ELF-1 (cell line): ENCODE data around the gene NTM.

ENCODE experiments used
- DNase-seq: peaks from one replicate; pipeline ENCODE4 v3.0.0-alpha.2; 2016; ENCODE audit warnings: low read depth, low spot score

NTM gene

DNA sequence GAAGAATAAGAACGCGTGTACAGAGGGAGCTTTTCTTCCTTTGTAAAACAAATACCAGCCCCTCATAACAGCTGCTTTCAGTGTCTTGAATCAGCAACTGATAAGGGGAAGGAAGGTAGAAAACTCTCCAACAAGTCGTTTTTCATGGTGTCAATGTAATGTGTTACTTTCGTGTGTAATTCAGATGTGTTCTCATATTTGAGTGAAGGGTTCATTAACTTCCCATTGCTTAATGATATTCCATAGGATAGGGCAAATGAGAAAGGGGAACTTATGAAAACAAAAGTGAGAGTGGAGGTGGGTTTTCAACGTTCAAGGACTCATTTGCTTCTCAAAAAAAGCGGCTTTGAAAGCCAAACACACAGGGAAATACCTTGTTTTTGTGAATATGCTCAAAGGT, 452.1 kb downstream of the NTM start:
- no peak for DNase-seq

- DNase-seq = no peak
Measured at GRCh38 chr11:131823772-131824171, 453.4 kb downstream of the NTM start.

GRCh38 chr11:131824771-131825170, 454.4 kb downstream of the NTM start:
- DNase-seq = no peak

DNA sequence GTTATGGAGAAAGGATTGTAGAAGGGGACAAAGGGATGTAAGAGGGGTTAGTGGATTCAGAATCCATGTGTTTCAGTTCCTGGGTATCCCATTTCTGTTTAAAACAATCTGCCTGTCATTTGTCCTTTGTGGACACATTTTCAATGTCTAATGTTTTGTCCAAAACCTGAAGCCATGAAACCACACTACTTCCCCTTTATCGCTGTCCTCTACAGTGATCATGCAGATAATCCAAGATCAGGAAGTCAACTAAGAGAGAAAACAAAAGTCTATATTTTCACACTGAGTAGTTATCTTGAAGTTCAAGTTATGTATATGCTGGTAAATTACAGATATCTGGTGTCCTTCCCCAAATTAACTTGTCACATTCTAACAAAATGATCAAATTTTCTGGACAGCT, 457.0 kb downstream of the NTM start:
- no peak for DNase-seq

- DNase-seq = no peak
Measured at GRCh38 chr11:131829725-131830124, 459.3 kb downstream of the NTM start.

- no peak for DNase-seq
Measured at GRCh38 chr11:131832079-131832478, 461.7 kb downstream of the NTM start.

GRCh38 chr11:131833366-131833765, 463.0 kb downstream of the NTM start:
- DNase-seq = no peak

DNA sequence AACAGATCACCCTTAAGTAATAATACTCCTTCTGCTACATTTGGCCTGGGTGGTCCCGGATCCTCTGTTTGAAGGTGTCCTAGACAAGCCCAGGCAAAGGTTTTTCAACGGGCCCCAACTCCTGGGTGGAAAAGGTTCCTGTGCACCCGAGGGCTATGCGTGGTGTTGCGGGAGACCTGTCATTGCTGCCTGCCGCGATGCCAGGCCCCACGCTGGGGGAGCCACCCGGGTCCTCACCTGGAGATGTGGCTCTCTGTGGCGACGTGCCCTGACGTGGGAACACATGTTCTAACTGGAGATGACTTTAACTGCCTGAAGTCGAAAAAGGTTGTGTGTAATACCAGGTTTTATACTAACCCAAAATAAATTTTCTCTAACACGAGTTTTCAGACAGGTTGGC, 467.1 kb downstream of the NTM start:
- DNase-seq = no peak

DNA sequence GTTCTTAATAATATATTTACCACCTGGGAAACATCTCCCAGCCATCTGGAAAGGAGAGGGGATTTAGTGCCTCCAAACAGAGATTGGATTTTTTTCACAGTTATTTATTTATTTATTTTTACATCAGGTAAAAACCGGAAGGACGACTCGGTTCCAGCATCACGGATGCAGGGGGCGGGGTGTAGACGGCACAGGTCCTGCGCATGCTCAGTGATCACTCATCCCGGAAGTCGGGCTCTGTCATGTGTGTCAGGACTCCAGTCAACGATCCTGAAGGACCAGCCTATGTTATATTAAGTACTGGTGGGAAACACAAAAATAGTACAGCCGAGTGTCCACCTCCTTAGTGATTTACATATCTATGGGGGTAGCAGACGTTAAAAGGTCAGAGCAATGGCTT, 467.6 kb downstream of the NTM start:
- no peak for DNase-seq

GRCh38 chr11:131839326-131839725, 468.9 kb downstream of the NTM start:
- peak; percentile 17 for DNase-seq

GRCh38 chr11:131840545-131840944, 470.1 kb downstream of the NTM start:
- DNase-seq = no peak

GRCh38 chr11:131841028-131841427, 470.6 kb downstream of the NTM start:
- DNase-seq = no peak

DNA sequence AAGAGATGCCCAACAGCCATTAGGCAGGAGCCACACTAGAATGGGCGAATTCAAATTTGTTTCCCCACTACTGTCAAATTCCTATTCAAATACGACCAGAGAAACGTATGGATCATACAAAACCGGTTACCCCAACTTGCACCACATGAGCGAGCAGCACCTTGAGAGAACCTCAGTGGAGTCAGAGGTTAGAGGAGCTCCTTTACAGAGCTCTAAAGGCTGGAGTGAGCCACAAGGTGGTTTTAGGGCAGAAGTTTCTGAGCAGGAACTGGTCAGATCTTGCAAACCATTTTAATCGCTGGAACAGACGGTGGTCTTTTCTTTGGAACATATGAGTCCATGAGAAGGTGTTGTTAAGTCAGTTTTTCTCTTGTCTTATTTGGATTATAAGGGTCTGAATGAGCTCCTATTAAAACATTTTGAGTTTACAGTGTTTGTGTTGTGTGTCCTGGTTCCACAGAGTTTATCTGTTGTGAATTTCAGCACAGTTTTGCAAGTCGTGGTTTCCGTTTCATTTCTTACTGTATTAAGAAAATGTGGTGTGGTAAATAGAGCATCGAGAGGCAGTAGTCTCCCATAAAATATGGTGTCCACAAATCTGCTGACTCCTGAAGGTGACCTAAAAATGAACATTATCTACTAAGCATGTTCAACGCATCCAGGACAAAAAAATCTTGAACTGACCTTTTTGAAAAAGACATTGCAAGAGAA, 471.7 kb downstream of the NTM start:
- DNase-seq = no peak

DNA sequence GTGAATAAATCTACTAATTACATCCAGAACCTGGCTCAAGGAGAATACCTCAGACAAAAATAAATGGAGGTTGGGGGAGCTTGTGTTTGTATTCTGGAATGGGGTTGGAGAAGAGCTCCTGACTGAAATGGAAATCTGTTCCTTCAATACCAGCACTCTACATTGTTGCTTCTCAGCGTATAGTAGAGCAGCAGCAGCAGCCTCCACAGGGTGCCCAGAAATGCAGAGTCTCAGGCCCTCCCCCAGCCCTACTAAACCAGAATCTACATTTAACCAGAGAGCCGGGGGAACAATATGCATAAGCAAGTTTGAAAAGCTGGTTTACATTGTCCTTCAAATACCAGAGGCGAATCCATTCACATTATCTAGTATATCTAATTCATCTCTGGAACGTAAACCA, 474.8 kb downstream of the NTM start:
- no peak for DNase-seq

DNA sequence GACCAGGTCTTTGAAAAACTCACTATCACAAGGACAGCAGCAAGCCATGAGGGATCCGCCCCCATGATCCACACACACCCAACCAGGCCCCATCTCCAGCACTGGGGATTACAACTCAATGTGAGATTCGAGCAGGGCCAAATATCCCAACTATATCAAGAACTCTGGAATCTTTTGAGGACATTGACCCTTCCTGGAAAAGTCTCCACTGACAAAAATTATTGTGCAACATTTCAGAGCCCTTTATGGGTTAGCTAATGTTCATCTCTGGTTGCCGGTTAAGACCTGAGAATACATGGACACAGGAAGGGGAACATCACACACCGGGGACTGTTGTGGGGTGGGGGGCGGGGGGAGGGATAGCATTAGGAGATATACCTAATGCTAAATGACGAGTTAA, 479.1 kb downstream of the NTM start:
- no peak for DNase-seq

- DNase-seq = no peak
Measured at GRCh38 chr11:131850507-131850906, 480.1 kb downstream of the NTM start.

DNA sequence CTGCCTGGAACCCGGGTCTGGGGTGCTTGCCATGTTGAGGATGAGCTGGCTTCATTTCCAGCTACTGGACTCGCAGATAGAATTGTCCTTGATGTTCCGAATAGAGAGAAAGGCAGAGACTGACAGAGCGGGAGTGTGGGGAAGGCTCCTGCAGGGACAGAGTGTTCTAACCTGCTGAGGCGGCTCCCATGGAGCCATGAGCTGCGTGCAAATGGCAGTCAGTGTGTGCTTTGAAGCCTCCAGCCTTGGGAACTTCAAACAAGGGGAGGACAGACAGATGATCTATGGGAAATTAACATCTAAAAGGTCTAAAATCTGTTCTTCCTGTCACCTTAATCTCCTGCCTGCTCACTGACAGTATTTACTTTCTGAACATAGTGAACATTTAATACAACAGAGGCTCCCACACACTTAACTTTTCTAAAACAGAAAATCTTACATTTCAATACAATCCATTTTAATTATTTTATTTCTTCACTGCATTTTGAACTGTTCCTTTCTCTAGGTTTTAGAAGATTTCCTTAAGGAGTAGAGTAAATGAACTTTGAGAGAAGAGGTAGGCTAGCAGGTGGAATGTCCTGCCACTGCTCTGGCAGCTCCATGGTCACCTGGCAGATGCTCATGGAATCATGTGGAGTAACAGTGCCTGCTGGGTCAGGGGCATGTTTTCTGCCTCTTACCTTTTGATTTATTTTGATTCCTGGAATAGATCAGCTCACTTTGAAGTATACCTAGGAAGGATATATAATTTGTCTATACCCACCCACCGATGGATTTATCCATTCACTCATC, 481.7 kb downstream of the NTM start:
- peak; percentile 31 for DNase-seq

GRCh38 chr11:131852757-131853156, 482.3 kb downstream of the NTM start:
- no peak for DNase-seq

DNA sequence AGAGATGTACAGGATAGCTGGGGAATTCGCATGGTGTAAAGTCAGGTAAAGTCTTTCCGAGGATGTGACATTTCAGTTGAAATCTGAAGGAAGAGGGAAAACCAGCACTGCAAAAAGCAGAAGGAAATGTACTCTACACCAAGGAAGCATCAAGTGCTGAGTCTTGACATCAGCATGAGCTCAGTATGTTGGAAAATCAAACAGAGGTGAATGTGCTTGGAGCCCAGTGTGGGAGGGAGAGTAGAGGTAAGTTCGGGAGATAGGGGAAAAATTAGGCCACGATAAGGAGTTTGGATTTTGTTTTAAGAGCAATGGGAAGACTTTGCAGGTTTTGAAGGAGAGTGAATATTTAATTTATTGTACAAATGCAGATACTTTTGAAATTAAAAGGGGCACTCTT, 484.0 kb downstream of the NTM start:
- no peak for DNase-seq

- DNase-seq = no peak
Measured at GRCh38 chr11:131855320-131855719, 484.9 kb downstream of the NTM start.

DNA sequence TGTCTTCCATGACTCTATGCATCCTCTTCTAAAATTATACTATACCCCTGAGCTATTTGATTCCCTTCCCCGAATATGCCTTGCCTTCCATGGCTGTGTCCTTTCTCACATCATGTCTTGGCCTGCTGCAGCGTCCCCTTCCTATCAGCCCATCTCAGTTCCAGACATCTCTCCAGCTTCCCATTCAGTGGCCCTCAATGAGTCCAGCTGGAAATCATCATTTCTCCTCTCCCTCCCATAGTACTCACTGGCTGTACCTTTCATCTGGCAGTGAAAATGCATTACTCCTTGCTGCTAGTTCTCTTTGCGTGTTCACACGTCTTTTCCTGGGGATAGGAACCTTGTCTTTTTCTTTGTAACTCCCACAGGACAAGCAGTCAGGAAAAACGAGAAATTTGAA, 486.8 kb downstream of the NTM start:
- DNase-seq = no peak

DNA sequence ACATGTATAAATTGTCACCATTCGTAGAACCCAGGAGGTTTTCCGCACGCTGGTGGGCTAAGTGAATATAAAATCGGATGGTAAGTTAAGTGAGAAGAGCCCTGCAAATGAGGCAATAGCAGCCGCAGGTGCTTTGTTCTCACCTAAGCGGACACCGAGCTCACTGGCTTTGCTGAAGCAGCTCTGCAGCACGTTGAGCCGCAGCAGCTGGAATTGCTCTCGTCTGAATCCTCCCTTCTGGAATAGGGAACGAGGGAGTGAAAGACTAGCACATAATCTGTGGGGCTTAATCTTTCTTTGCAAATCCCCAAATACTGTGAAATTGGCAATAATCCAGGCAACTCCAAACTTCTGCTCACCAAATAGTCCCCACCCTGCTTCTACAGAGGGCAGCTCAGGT, 488.1 kb downstream of the NTM start:
- DNase-seq = no peak

DNA sequence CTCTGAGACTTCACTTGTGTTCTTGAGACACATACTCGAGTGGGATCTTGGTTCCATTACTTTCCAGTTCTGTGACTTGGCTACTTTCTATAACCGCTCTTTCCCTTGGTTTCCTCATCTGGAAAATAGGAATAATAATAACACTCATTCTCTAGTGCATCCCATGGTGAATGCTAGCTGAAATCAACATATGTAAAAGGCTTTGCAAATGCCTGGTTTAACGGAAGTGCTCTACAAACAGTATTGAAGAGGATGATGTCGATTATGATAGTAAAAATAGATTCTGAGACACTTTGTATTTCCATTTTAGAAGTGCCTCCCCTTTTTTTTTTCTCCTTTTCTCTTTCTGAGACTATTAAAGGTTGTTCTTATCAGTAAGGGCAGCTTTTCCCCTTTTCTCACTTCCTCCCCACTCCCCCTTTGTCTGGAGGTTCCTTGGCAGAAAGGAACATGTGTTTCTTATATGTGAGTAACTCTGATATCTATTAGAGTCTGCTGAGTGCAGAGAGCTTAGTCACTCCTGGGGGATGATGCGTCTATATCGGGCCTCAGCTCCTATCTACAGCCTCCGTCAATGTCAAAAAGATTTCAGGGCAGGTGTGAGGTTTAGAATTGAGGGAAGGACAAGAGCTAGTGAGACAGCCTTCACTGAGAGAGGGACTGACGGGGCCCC, 489.3 kb downstream of the NTM start:
- no peak for DNase-seq
